HEK293T (cell line): ENCODE results near the gene CTSW.

Experiments
- CTCF ChIA-PET: fragments of 350-600 bp; formaldehyde crosslinking; extraction: SDS; loops from one replicate; lab custom pipeline; 2021; ENCODE audit warnings: antibody characterized with exemption, inconsistent platforms; lab: Yijun Ruan, JAX
- POLR2A ChIA-PET: fragments of 350-600 bp; formaldehyde crosslinking; extraction: SDS; loops from one replicate; lab custom pipeline; 2020; ENCODE audit warnings: antibody characterized with exemption, inconsistent platforms; lab: Yijun Ruan, JAX
- DNase-seq: peaks from one replicate; pipeline ENCODE4 v3.0.0; 2012; ENCODE audit warnings: mixed read lengths; ENCODE audit errors: extremely low spot score
- ARNT ChIP-seq: fragments of 450-650 bp; IDR thresholded peaks from 2 replicates; pipeline ENCODE4 v1.6.1; 2017; ENCODE audit warnings: mild to moderate bottlenecking
- BHLHE40 ChIP-seq: fragments of 450-650 bp; IDR thresholded peaks from 2 replicates; pipeline ENCODE4 v1.6.1; 2016; ENCODE audit warnings: mild to moderate bottlenecking, moderate library complexity, borderline replicate concordance
- CTBP1 ChIP-seq: fragments of 450-650 bp; IDR thresholded peaks from 2 replicates; pipeline ENCODE4 v1.6.1; 2016; ENCODE audit warnings: borderline replicate concordance
- ELF4 ChIP-seq: fragments of 450-650 bp; IDR thresholded peaks from 2 replicates; pipeline ENCODE4 v1.6.1; 2017; ENCODE audit warnings: antibody characterized with exemption
- FOXA1 ChIP-seq: fragments of 450-650 bp; IDR thresholded peaks from 2 replicates; pipeline ENCODE4 v1.6.1; 2016; ENCODE audit warnings: mild to moderate bottlenecking
- FOXK2 ChIP-seq: fragments of 450-650 bp; IDR thresholded peaks from 2 replicates; pipeline ENCODE4 v1.6.1; 2016; ENCODE audit warnings: mild to moderate bottlenecking
- FOXM1 ChIP-seq: fragments of 450-650 bp; IDR thresholded peaks from 2 replicates; pipeline ENCODE4 v1.6.1; 2017; ENCODE audit warnings: mild to moderate bottlenecking, borderline replicate concordance
- HDGF ChIP-seq: fragments of 450-650 bp; IDR thresholded peaks from 2 replicates; pipeline ENCODE4 v1.6.1; 2017; ENCODE audit warnings: antibody characterized with exemption, borderline replicate concordance
- L3MBTL2 ChIP-seq: fragments of 450-650 bp; conservative IDR thresholded peaks from 2 replicates; pipeline ENCODE4 v1.6.1; 2016; ENCODE audit warnings: mild to moderate bottlenecking
- LEF1 ChIP-seq: fragments of 450-650 bp; IDR thresholded peaks from 2 replicates; pipeline ENCODE4 v1.6.1; 2017; ENCODE audit warnings: mild to moderate bottlenecking, borderline replicate concordance
- NFRKB ChIP-seq: fragments of 450-650 bp; IDR thresholded peaks from 2 replicates; pipeline ENCODE4 v1.6.1; 2016; ENCODE audit warnings: mild to moderate bottlenecking, moderate library complexity
- PKNOX1 ChIP-seq: fragments of 450-650 bp; IDR thresholded peaks from 2 replicates; pipeline ENCODE4 v1.6.1; 2016
- SP1 ChIP-seq: fragments of 450-650 bp; IDR thresholded peaks from 2 replicates; pipeline ENCODE4 v1.6.1; 2017
- SUZ12 ChIP-seq: fragments of 450-650 bp; IDR thresholded peaks from 2 replicates; pipeline ENCODE4 v1.6.1; 2016; ENCODE audit warnings: mild to moderate bottlenecking
- TARDBP ChIP-seq: fragments of 450-650 bp; IDR thresholded peaks from 2 replicates; pipeline ENCODE4 v1.6.1; 2016
- ZNF384 ChIP-seq: fragments of 450-650 bp; IDR thresholded peaks from 2 replicates; pipeline ENCODE4 v1.6.1; 2016

Gene CTSW

DNA sequence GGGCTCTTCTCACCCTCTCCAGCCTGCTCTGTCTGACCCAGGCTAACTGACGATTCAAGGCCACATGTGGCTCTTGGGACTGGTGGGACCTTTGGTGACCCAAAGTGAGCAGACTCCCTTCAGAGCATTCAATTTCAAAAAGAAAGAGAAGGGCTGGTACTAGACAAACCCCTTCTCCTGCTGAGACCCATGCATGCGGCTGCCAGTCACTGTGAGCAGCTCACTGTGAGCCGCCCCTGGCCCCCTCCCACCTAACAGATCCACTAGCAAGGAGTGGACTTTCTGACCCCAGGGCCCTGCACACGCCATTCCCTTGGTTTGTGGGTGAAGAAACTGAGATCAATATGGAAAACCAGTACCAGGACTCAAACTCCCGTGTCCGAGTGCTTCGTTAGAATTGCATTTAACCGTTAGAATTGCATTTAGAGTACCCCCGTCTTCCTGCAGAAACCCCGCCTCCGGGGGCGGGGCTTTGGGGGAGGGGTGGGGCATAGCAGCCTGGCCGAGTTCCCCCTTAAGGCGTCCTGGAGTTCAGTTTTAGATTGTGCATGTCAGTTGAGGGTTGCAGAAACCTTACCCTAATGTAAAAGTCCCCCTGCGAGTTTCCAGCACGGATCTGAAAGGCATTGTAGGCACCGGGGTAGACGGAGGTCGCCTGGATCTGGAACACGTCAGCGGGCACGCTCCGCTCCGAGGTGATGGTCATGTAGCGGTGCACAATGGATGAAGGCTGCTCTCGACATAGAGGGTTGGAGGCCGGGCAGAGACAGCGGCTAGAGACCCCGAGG is 12.2 kb upstream of the CTSW start:
- TF ChIP-seq LEF1: no peak
- TF ChIP-seq SP1: no peak
- no peak for TF ChIP-seq NFRKB
- TF ChIP-seq FOXA1: no peak
- TF ChIP-seq TARDBP: no peak
- TF ChIP-seq BHLHE40: no peak
- TF ChIP-seq ARNT: no peak
- no peak for TF ChIP-seq SUZ12
- TF ChIP-seq ELF4: no peak
- no peak for TF ChIP-seq PKNOX1
- no peak for TF ChIP-seq CTBP1
- TF ChIP-seq ZNF384: no peak
- no peak for TF ChIP-seq FOXK2
- no peak for TF ChIP-seq HDGF
- DNase-seq: no peak
- ChIA-PET CTCF (interaction anchor here (1.5 to 1.6 kb wide), 2 partner anchors 8 to 87 kb away, joined by 3 to 8 read pairs; partner anchors contain the start of gene AP5B1), POLR2A (interaction anchor here (0.9 to 17.2 kb wide), 4 partner anchors 8 to 155 kb away, joined by 3 to 289 read pairs (median 52); partner anchors contain the start of genes CCDC85B, CFL1, FIBP and KAT5)

DNA sequence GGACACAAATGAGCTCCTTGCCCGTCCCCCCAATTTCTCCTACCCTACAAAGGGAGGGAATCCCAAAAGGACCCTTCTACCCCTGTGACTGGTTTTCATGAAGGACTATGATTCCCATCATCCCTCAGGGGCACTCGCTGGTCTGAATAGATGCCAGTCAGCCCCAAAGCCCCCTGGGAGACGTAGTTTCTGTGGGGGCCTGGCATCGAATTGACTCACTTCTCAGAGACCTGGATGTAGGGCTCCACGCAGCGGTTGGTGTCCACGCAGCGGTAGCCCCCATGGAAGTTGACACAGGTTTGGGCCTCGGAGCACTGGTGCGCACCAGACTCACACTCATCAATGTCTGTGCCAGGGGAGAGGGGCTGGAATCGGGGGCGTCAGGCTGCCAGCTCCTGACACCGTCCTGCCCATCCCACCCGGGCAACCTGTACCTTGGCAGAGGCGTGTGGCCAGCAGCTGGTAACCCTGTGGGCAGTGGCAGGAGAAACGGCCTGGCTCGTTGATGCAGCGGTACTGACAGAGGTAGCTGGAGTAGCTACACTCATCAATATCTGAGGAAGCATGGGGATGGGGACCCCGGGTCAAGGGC is 11.5 kb upstream of the CTSW start:
- TF ChIP-seq TARDBP (no peak), ARNT (no peak), SUZ12 (no peak), SP1 (no peak), CTBP1 (no peak), ELF4 (no peak), ZNF384 (no peak), FOXM1 (no peak), FOXK2 (no peak), L3MBTL2 (no peak), HDGF (no peak), PKNOX1 (no peak)
- POLR2A ChIA-PET: interaction anchor here (2.5 to 17.2 kb wide), 3 partner anchors 8 to 156 kb away, joined by 8 to 289 read pairs (median 97); partner anchors contain the start of genes CCDC85B, CFL1, FIBP and KAT5
- no peak for DNase-seq
- CTCF ChIA-PET: interaction anchor here (0.6 to 1.6 kb wide), 4 partner anchors 9 to 745 kb away, joined by 3 to 9 read pairs (median 6); no protein-coding TSS in a partner anchor

GRCh38 chr11:65868907-65869306 is 10.7 kb upstream of the CTSW start:
- POLR2A ChIA-PET: interaction anchor here (1.0 to 17.2 kb wide), 5 partner anchors 9 to 157 kb away, joined by 3 to 289 read pairs (median 8); partner anchors contain the start of genes CCDC85B, CFL1, FIBP and KAT5
- CTCF ChIA-PET: interaction anchor here (0.6 to 1.6 kb wide), 4 partner anchors 9 to 744 kb away, joined by 3 to 9 read pairs (median 6); no protein-coding TSS in a partner anchor
- no peak for DNase-seq
- TF ChIP-seq SP1 (no peak), FOXA1 (no peak), FOXK2 (no peak), HDGF (no peak)

- no peak for DNase-seq
- TF ChIP-seq BHLHE40 (no peak), TARDBP (no peak), FOXM1 (no peak), L3MBTL2 (no peak), SUZ12 (no peak), ZNF384 (no peak), PKNOX1 (no peak), SP1 (no peak), CTBP1 (no peak), HDGF (no peak), NFRKB (no peak)
- CTCF ChIA-PET: interaction anchor here (1.1 to 1.6 kb wide), 3 partner anchors 10 to 19 kb away, joined by 3 to 9 read pairs (median 4); partner anchors contain the start of genes FIBP and MUS81
- POLR2A ChIA-PET: interaction anchor here (1.0 to 17.2 kb wide), 5 partner anchors 10 to 158 kb away, joined by 3 to 289 read pairs (median 8); partner anchors contain the start of genes CCDC85B, CFL1, FIBP and KAT5
Measured at GRCh38 chr11:65869643-65870306, 9.9 kb upstream of the CTSW start.

DNA sequence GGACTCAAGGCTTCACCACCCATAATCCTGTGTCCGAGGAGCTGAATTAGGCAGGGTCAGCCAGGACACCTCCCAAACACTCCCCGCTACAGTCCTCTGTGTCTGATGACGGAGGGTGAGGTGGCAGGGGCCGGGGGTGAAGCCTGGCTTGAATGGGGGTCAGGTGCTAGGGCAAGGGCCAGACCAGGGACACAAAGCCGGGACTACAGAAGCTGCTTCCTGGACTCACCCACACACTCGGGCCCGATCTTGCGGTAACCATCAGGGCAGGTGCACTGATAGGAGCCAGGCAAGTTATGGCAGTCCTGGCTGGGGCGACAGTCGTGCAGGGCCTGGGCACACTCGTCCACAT is 9.4 kb upstream of the CTSW start:
- ChIA-PET POLR2A (interaction anchor here (1.0 to 17.2 kb wide), 4 partner anchors 10 to 152 kb away, joined by 3 to 289 read pairs (median 50); partner anchors contain the start of genes CCDC85B, CFL1, FIBP and MUS81), CTCF (interaction anchor here (1.1 kb wide), 2 partner anchors 11 to 18 kb away, joined by 3 to 4 read pairs; partner anchors contain the start of genes FIBP and MUS81)
- no peak for DNase-seq
- TF ChIP-seq HDGF (no peak), NFRKB (no peak), ZNF384 (no peak), FOXA1 (no peak), FOXM1 (no peak), L3MBTL2 (no peak), FOXK2 (no peak), CTBP1 (no peak), LEF1 (no peak), BHLHE40 (no peak), PKNOX1 (no peak), TARDBP (no peak), ARNT (no peak), SP1 (no peak)
